Psoas muscle (tissue), 8 donors: Measurements from ENCODE around the gene TMA7B. TPM values are rescaled to one million over a fixed set of nuclear protein-coding genes. Genes with fewer than 3 reads are reported as not detected.

Experiments
- ATAC-seq, 4 donors: fragments of 200-7000 bp; cut with Tn5 transposase; one replicate each; pipeline ENCODE4 v1.9.1; 2020; ENCODE audit warnings: moderate library complexity in 3 of 4, mild to moderate bottlenecking in 2 of 4
- DNase-seq, 2 donors: peaks; one replicate each; pipeline ENCODE4 v3.0.0-alpha.2; 2020
- H3K27ac ChIP-seq: fragments of 200-600 bp; one replicate; pipeline ENCODE4 v1.8.0; 2022
- H3K27me3 ChIP-seq, 3 donors: fragments of 200-600 bp in 1 of 3; one replicate each; pipeline versions ENCODE4 v1.6.1 to v1.8.0; 2013 to 2022; ENCODE audit warnings: low read length in 2 of 3, mild to moderate bottlenecking in 2 of 3, moderate library complexity in 1 of 3; ENCODE audit not compliant: insufficient read depth in 3 of 3
- H3K36me3 ChIP-seq, 2 donors: fragments of 200-600 bp in 1 of 2; one replicate each; pipeline versions ENCODE4 v1.6.1 to v1.8.0; 2013 to 2022; ENCODE audit warnings: low read depth in 1 of 2, mild to moderate bottlenecking in 1 of 2, moderate library complexity in 1 of 2; ENCODE audit not compliant: insufficient read depth in 1 of 2
- H3K4me1 ChIP-seq: fragments of 200-600 bp; one replicate; pipeline ENCODE4 v1.8.0; 2022
- H3K4me3 ChIP-seq: fragments of 200-600 bp; one replicate; pipeline ENCODE4 v1.8.0; 2022; ENCODE audit warnings: mild to moderate bottlenecking
- H3K9me3 ChIP-seq: fragments of 200-600 bp; one replicate; pipeline ENCODE4 v1.8.0; 2022
- CTCF ChIP-seq: fragments of 200-600 bp; IDR thresholded peaks from one replicate; pipeline ENCODE4 v1.8.0; 2022; ENCODE audit warnings: antibody characterized with exemption
- WGBS, 3 donors: extraction: QIAGEN DNeasy Blood & Tissue Kit; methylation state at CpG; one replicate each; pipeline versions ENCODE4 v1.1.6 to v1.1.7; 2013; 5-methylcytosine and 5-hydroxymethylcytosine counted together
- intact Hi-C, 2 donors: fragments of 100-400 bp; cut with DNase I; formaldehyde crosslinking; loops; one replicate each; pipeline versions ENCODE4 v1.11.0 to v1.14.2; 2022
- polyA plus RNA-seq, 3 donors: library from polyadenylated mRNA; stranded (reverse); fragments of 200-250 nt; gene quantifications; one replicate each; pipeline ENCODE4 v1.2.3, GENCODE V29; 2013
- total RNA-seq, 4 donors: library from RNA; stranded (reverse); fragmentation: NEBNext Ultra II Directional in 2 of 4; extraction: Animal tissue kit (Norgen Biotek cat#: 25700) in 2 of 4; gene quantifications; one replicate each; pipeline versions ENCODE4 v1.2.1 to v1.2.4, GENCODE V29; 2021 to 2023
- donor health status: healthy with polysubstance abuse.
- donor health status: DM: no; HTN: no; CAD: no; lungs with moderate emphysema.
- donor health status: Bipolar disorder and iron deficiency.
- donor health status: healthy.
- donor health status: DM: yes; HTN: yes; CAD: no.
- donor health status: DM: no; HTN: no; CAD: no.
- donor health status: DM: no; HTN: no; CAD: no.
- donor health status: DM: yes; HTN: yes; CAD: no.

The TMA7B gene
- total and polyA plus RNA-seq, 7 donors: not detected

GRCh38 chr22:39967996-39968972 is 8.1 kb downstream of the TMA7B start:
- intact Hi-C loops: loop anchor here in 1 of 2 donors (10.0 kb wide), 1 partner anchor 393 kb away; the partner anchor contains the start of gene CACNA1I
- no peak for TF ChIP-seq CTCF
- WGBS, 3 donors: 45 to 48% (median 48%) methylated on average over 19 to 20 of the region's 20 CpGs
- peak in 2 of 4 donors; percentile 16 to 50 for ATAC-seq
- Histone ChIP-seq H3K27me3 (peaks cover 0 to 13% (median 0%) of the 10 kb centered on the region in 3 donors), H3K36me3 (no peaks in the 10 kb centered on the region), H3K4me3 (no peak overlapping the region), H3K9me3 (no peaks in the 10 kb centered on the region), H3K4me1 (no peaks in the 10 kb centered on the region), H3K27ac (no peak overlapping the region)
- DNase-seq: peak in 1 of 2 donors; percentile 61

- Histone ChIP-seq H3K36me3 (no peaks in the 10 kb centered on the region), H3K4me1 (no peaks in the 10 kb centered on the region), H3K27me3 (peaks cover 0 to 18% (median 3%) of the 10 kb centered on the region in 3 donors), H3K4me3 (no peak overlapping the region), H3K9me3 (no peaks in the 10 kb centered on the region), H3K27ac (no peak overlapping the region)
- ATAC-seq (no peak), DNase-seq (no peak)
- 85 to 95% (median 90%) methylated on average over 10 of the region's 10 CpGs for WGBS, 3 donors
- intact Hi-C loops: no loop called here
- TF ChIP-seq CTCF: no peak
Observed at GRCh38 chr22:39970742-39971141, 10.5 kb downstream of the TMA7B start.

- no peaks in the 10 kb centered on the region for H3K4me1 ChIP-seq
- H3K27me3 ChIP-seq: peaks cover 0 to 32% (median 3%) of the 10 kb centered on the region in 3 donors
- ATAC-seq: no peak
- no peak for TF ChIP-seq CTCF
- H3K36me3 ChIP-seq: no peaks in the 10 kb centered on the region
- no peaks in the 10 kb centered on the region for H3K9me3 ChIP-seq
- no peak overlapping the region for H3K4me3 ChIP-seq
- no peak overlapping the region for H3K27ac ChIP-seq
- 58 to 68% (median 67%) methylated on average over 5 of the region's 5 CpGs for WGBS, 3 donors
- intact Hi-C loops: no loop called here
- DNase-seq: no peak
Observed at GRCh38 chr22:39972641-39973040, 12.4 kb downstream of the TMA7B start.

GRCh38 chr22:39973656-39974055 is 13.5 kb downstream of the TMA7B start:
- no peak for ATAC-seq
- no peak for TF ChIP-seq CTCF
- Histone ChIP-seq H3K4me3 (no peak overlapping the region), H3K9me3 (no peaks in the 10 kb centered on the region), H3K27ac (no peak overlapping the region), H3K4me1 (no peaks in the 10 kb centered on the region), H3K36me3 (no peaks in the 10 kb centered on the region), H3K27me3 (peaks cover 0 to 39% (median 3%) of the 10 kb centered on the region in 3 donors)
- no peak for DNase-seq
- WGBS, 3 donors: 37 to 56% (median 43%) methylated on average over 5 of the region's 5 CpGs
- intact Hi-C loops: no loop called here
